ENCODE results near the gene CAPN12. TPM values are rescaled to one million over a fixed set of nuclear protein-coding genes. Genes with fewer than 3 reads are reported as not detected.

CAPN12 gene
- total RNA-seq, 2 experiments from 2014 or later, result 1.6 to 2.0 TPM

DNA sequence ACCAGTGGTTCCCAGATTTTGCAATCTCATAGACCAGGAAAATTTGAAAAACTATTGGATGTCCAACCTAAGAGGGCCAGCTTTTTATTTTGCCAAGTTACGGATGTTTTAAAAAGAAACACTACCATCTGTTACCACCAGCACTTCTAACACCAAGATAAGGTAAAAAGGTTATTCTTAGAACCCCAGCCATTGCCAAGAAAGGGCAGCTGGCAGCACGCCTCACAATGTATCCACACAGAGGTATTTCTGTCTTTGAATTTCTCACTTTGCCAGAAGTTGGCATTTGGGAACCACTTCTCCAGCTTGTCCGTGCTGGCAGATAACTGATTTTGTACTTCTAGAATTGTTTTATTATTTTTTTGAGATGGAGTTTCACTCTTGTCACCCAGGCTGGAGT lies 28.7 kb downstream of the CAPN12 start:
- Histone ChIP-seq H3K9me3 (ENCODE audit: control insufficient read depth in 1 of 2, insufficient read depth in 1 of 2, low read length in 2 of 2) (no peaks in the 10 kb centered on the region), H3K27ac (ENCODE audit: low read depth in 1 of 2, low read length in 2 of 2) (no peak overlapping the region), H3K36me3 (ENCODE audit: insufficient read depth, low read length) (peaks cover 62% of the 10 kb centered on the region), H3K27me3 (ENCODE audit: control insufficient read depth in 1 of 2, insufficient read depth in 2 of 2, low read length in 2 of 2) (no peaks in the 10 kb centered on the region), H3K4me3 (ENCODE audit: low read length) (no peak overlapping the region), H3K4me1 (ENCODE audit: insufficient read depth, low read length) (no peaks in the 10 kb centered on the region)
- Mint-ChIP-seq H3K9me3 (no peaks in the 10 kb centered on the region), H3K27ac (no peak overlapping the region), H3K4me3 (no peak overlapping the region), H3K36me3 (ENCODE audit: low read depth) (peaks cover 33% of the 10 kb centered on the region), H3K4me1 (ENCODE audit: low read depth) (no peaks in the 10 kb centered on the region), H3K27me3 (no peaks in the 10 kb centered on the region)
- intact Hi-C loops (cut with DNase I, micrococcal nuclease), result loop anchor here in 1 of 2 experiments (5.0 kb wide), 1 partner anchor 38 kb away; no protein-coding TSS in a partner anchor
- DNase-seq (no peak), ATAC-seq (ENCODE audit: poor library complexity) (no peak)
- TF ChIP-seq, protein P1, sequence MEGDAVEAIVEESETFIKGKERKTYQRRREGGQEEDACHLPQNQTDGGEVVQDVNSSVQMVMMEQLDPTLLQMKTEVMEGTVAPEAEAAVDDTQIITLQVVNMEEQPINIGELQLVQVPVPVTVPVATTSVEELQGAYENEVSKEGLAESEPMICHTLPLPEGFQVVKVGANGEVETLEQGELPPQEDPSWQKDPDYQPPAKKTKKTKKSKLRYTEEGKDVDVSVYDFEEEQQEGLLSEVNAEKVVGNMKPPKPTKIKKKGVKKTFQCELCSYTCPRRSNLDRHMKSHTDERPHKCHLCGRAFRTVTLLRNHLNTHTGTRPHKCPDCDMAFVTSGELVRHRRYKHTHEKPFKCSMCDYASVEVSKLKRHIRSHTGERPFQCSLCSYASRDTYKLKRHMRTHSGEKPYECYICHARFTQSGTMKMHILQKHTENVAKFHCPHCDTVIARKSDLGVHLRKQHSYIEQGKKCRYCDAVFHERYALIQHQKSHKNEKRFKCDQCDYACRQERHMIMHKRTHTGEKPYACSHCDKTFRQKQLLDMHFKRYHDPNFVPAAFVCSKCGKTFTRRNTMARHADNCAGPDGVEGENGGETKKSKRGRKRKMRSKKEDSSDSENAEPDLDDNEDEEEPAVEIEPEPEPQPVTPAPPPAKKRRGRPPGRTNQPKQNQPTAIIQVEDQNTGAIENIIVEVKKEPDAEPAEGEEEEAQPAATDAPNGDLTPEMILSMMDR (IDR thresholded peaks at IDR 0.05), result no peak
- ChIA-PET CTCF (interaction anchor here (1.6 kb wide), 1 partner anchor 79 kb away, joined by 4 read pairs; no protein-coding TSS in a partner anchor), POLR2A (no interaction called here)

DNA sequence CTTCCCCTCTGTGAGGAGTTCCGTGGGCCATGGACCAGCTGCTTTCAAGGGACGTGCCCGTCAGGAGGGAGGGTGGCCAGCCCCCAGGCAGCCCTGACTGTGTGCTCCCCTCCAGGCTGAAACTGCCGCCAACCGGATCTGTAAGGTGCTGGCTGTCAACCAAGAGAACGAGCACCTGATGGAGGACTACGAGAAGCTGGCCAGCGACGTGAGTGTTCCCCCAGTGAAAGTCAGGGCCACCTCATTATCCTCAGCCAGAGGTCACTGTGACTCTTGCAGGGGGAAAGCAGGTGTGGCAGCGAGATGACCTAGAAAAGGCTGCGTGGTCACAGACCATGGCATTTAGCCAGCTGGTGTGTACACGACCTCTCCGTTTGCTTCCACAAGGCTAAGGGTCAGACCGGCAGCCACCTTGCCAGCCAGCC lies 29.9 kb downstream of the CAPN12 start:
- DNase-seq (no peak), ATAC-seq (ENCODE audit: poor library complexity) (no peak)
- Histone ChIP-seq H3K36me3 (ENCODE audit: insufficient read depth, low read length) (peaks cover 71% of the 10 kb centered on the region), H3K9me3 (ENCODE audit: control insufficient read depth in 1 of 2, insufficient read depth in 1 of 2, low read length in 2 of 2) (no peaks in the 10 kb centered on the region), H3K27me3 (ENCODE audit: control insufficient read depth in 1 of 2, insufficient read depth in 2 of 2, low read length in 2 of 2) (no peaks in the 10 kb centered on the region), H3K27ac (ENCODE audit: low read depth in 1 of 2, low read length in 2 of 2) (no peak overlapping the region), H3K4me1 (ENCODE audit: insufficient read depth, low read length) (no peaks in the 10 kb centered on the region), H3K4me3 (ENCODE audit: low read length) (no peak overlapping the region)
- Mint-ChIP-seq H3K27ac (no peak overlapping the region), H3K27me3 (no peaks in the 10 kb centered on the region), H3K9me3 (no peaks in the 10 kb centered on the region), H3K36me3 (ENCODE audit: low read depth) (peaks cover 36% of the 10 kb centered on the region), H3K4me3 (no peak overlapping the region), H3K4me1 (ENCODE audit: low read depth) (no peaks in the 10 kb centered on the region)
- intact Hi-C loops (cut with DNase I, micrococcal nuclease), result no loop called here
- POLR2A ChIA-PET, result no interaction called here
- TF ChIP-seq, protein P1 (IDR thresholded peaks at IDR 0.05), result no peak
- CTCF ChIA-PET, result no interaction called here

DNA sequence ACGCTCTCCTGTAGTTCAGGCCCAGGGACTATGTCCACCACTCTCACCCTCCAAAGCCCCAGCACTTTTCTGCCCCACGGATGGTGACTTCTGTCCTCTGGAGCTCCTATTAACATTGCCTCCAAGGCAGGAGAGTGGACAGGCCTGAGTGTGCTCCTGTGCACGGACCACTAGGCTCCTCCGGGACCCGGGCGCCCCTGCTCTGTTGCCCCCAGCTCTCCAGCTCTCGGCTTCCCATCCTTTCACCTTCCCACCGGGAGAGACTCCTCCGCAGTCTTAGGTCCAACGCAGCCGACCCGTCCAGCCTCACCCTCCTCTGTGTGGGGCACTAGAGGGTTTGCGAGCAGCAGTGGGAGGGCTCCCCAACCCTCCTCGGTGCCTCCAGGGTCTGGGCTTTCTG lies 30.4 kb downstream of the CAPN12 start:
- H3K27ac Mint-ChIP-seq, result no peak overlapping the region
- ATAC-seq (ENCODE audit: poor library complexity), result no peak
- ChIA-PET POLR2A (no interaction called here), CTCF (no interaction called here)
- H3K9me3 Mint-ChIP-seq, result no peaks in the 10 kb centered on the region
- H3K4me3 Mint-ChIP-seq, result no peak overlapping the region
- H3K4me1 ChIP-seq (ENCODE audit: insufficient read depth, low read length), result no peaks in the 10 kb centered on the region
- no peak overlapping the region for H3K4me3 ChIP-seq (ENCODE audit: low read length)
- peaks cover 75% of the 10 kb centered on the region for H3K36me3 ChIP-seq (ENCODE audit: insufficient read depth, low read length)
- H3K27me3 ChIP-seq (ENCODE audit: control insufficient read depth in 1 of 2, insufficient read depth in 2 of 2, low read length in 2 of 2), result no peaks in the 10 kb centered on the region
- H3K27ac ChIP-seq (ENCODE audit: low read depth in 1 of 2, low read length in 2 of 2), result no peak overlapping the region
- H3K36me3 Mint-ChIP-seq (ENCODE audit: low read depth), result peaks cover 35% of the 10 kb centered on the region
- no peaks in the 10 kb centered on the region for H3K9me3 ChIP-seq (ENCODE audit: control insufficient read depth in 1 of 2, insufficient read depth in 1 of 2, low read length in 2 of 2)
- TF ChIP-seq, protein P1 (IDR thresholded peaks at IDR 0.05), result no peak
- H3K4me1 Mint-ChIP-seq (ENCODE audit: low read depth), result no peaks in the 10 kb centered on the region
- intact Hi-C loops (cut with DNase I, micrococcal nuclease), result no loop called here
- H3K27me3 Mint-ChIP-seq, result no peaks in the 10 kb centered on the region
- DNase-seq, result no peak
